Measurements from ENCODE around the gene FNDC10.

DNA sequence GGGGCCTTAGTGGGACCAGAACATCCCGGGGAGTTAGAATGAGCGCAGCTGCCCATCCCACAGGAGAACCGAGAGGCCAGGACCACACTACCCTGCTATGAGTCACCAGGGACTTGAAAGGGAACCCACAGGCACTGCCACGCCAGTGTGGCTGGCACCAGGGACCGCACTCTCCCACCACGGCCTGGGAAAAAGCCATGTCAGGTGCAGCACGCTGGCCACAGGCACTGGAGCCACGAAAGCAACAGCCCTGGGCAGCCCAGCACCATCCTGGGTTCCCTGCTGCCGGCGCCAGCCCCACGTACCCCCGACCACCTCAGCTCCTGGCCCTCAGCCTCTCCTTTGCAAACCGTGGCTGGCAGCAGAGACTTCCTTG, 45.4 kb downstream of the FNDC10 start:
- TF ChIP-seq, protein P1, sequence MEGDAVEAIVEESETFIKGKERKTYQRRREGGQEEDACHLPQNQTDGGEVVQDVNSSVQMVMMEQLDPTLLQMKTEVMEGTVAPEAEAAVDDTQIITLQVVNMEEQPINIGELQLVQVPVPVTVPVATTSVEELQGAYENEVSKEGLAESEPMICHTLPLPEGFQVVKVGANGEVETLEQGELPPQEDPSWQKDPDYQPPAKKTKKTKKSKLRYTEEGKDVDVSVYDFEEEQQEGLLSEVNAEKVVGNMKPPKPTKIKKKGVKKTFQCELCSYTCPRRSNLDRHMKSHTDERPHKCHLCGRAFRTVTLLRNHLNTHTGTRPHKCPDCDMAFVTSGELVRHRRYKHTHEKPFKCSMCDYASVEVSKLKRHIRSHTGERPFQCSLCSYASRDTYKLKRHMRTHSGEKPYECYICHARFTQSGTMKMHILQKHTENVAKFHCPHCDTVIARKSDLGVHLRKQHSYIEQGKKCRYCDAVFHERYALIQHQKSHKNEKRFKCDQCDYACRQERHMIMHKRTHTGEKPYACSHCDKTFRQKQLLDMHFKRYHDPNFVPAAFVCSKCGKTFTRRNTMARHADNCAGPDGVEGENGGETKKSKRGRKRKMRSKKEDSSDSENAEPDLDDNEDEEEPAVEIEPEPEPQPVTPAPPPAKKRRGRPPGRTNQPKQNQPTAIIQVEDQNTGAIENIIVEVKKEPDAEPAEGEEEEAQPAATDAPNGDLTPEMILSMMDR (IDR thresholded peaks at IDR 0.05 in 2 of 3, conservative IDR thresholded peaks at IDR 0.05 in 1 of 3; ENCODE audit: borderline replicate concordance in 1 of 3, insufficient read depth in 1 of 3, low read depth in 2 of 3, low read length in 2 of 3): no peak
- no peak for TF ChIP-seq EGR1 (IDR thresholded peaks at IDR 0.05; ENCODE audit: low read depth)
- no peak for TF ChIP-seq ZNF274 (IDR thresholded peaks at IDR 0.05; ENCODE audit: low read depth, low read length)
- no peak for TF ChIP-seq EZH2 (IDR thresholded peaks at IDR 0.05)
- TF ChIP-seq SIN3A (IDR thresholded peaks at IDR 0.05; ENCODE audit: low read depth): no peak
- no peak for TF ChIP-seq SRF (IDR thresholded peaks at IDR 0.05; ENCODE audit: low read depth)
- TF ChIP-seq CEBPB (IDR thresholded peaks at IDR 0.05; ENCODE audit: low read depth): no peak
- no peak for TF ChIP-seq POLR2A (IDR thresholded peaks at IDR 0.05; ENCODE audit: borderline replicate concordance, extremely low read depth, insufficient read depth, insufficient read length)
- TF ChIP-seq, protein P2, sequence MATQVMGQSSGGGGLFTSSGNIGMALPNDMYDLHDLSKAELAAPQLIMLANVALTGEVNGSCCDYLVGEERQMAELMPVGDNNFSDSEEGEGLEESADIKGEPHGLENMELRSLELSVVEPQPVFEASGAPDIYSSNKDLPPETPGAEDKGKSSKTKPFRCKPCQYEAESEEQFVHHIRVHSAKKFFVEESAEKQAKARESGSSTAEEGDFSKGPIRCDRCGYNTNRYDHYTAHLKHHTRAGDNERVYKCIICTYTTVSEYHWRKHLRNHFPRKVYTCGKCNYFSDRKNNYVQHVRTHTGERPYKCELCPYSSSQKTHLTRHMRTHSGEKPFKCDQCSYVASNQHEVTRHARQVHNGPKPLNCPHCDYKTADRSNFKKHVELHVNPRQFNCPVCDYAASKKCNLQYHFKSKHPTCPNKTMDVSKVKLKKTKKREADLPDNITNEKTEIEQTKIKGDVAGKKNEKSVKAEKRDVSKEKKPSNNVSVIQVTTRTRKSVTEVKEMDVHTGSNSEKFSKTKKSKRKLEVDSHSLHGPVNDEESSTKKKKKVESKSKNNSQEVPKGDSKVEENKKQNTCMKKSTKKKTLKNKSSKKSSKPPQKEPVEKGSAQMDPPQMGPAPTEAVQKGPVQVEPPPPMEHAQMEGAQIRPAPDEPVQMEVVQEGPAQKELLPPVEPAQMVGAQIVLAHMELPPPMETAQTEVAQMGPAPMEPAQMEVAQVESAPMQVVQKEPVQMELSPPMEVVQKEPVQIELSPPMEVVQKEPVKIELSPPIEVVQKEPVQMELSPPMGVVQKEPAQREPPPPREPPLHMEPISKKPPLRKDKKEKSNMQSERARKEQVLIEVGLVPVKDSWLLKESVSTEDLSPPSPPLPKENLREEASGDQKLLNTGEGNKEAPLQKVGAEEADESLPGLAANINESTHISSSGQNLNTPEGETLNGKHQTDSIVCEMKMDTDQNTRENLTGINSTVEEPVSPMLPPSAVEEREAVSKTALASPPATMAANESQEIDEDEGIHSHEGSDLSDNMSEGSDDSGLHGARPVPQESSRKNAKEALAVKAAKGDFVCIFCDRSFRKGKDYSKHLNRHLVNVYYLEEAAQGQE (IDR thresholded peaks at IDR 0.05; ENCODE audit: low read depth): no peak
- no peak for TF ChIP-seq SP1 (IDR thresholded peaks at IDR 0.05; ENCODE audit: low read depth)
- no peak for TF ChIP-seq RAD21 (IDR thresholded peaks at IDR 0.05; ENCODE audit: low read depth)
- TF ChIP-seq ELF1 (IDR thresholded peaks at IDR 0.05; ENCODE audit: borderline replicate concordance, low read depth): no peak
- no peak for TF ChIP-seq EZH2phosphoT487 (IDR thresholded peaks at IDR 0.05; ENCODE audit: borderline replicate concordance)
- TF ChIP-seq, protein P3, sequence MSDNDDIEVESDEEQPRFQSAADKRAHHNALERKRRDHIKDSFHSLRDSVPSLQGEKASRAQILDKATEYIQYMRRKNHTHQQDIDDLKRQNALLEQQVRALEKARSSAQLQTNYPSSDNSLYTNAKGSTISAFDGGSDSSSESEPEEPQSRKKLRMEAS (IDR thresholded peaks at IDR 0.05): no peak

Data from HCT116 (cell line).